Measurements from ENCODE around the gene SH3RF1.

DNA sequence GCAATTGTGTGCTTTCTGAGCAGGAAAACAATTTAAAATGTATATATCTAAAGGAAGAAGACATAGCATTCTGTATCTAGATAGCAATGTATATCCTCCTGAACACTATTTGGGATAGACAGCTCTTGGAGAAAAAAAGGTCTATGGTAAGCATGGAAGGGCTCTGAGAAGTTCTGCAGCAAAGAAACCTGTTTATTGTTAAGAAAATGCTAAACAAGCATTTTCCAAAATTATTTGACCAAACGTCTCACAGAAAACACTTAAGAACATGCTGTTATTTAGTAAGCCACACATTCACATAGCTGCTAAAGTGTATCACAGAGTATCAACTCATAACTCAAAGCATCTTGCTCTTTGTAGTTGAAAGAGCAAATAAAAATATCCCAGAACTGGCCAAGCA, 67.9 kb downstream of the SH3RF1 start:
- TF ChIP-seq SP1 (IDR thresholded peaks at IDR 0.05; ENCODE audit: low read depth) (no peak), ZNF274 (IDR thresholded peaks at IDR 0.05; ENCODE audit: low read depth, low read length) (no peak), POLR2AphosphoS5 (IDR thresholded peaks at IDR 0.05; ENCODE audit: low read depth, low read length) (no peak), RAD21 (IDR thresholded peaks at IDR 0.05; ENCODE audit: low read depth) (no peak), POLR2A (IDR thresholded peaks at IDR 0.05; ENCODE audit: borderline replicate concordance, extremely low read depth, insufficient read depth, insufficient read length) (no peak), EZH2 (IDR thresholded peaks at IDR 0.05) (no peak), TCF7L2 (IDR thresholded peaks at IDR 0.05; ENCODE audit: borderline replicate concordance, extremely low read depth, insufficient read depth, insufficient read length) (no peak), SRF (IDR thresholded peaks at IDR 0.05; ENCODE audit: low read depth) (no peak), ELF1 (IDR thresholded peaks at IDR 0.05; ENCODE audit: borderline replicate concordance, low read depth) (no peak), CBX3 (IDR thresholded peaks at IDR 0.05; ENCODE audit: low read depth) (no peak), FOSL1 (IDR thresholded peaks at IDR 0.05; ENCODE audit: low read depth) (no peak)
- TF ChIP-seq, protein P1, sequence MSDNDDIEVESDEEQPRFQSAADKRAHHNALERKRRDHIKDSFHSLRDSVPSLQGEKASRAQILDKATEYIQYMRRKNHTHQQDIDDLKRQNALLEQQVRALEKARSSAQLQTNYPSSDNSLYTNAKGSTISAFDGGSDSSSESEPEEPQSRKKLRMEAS (IDR thresholded peaks at IDR 0.05), result no peak
- TF ChIP-seq, protein P2, sequence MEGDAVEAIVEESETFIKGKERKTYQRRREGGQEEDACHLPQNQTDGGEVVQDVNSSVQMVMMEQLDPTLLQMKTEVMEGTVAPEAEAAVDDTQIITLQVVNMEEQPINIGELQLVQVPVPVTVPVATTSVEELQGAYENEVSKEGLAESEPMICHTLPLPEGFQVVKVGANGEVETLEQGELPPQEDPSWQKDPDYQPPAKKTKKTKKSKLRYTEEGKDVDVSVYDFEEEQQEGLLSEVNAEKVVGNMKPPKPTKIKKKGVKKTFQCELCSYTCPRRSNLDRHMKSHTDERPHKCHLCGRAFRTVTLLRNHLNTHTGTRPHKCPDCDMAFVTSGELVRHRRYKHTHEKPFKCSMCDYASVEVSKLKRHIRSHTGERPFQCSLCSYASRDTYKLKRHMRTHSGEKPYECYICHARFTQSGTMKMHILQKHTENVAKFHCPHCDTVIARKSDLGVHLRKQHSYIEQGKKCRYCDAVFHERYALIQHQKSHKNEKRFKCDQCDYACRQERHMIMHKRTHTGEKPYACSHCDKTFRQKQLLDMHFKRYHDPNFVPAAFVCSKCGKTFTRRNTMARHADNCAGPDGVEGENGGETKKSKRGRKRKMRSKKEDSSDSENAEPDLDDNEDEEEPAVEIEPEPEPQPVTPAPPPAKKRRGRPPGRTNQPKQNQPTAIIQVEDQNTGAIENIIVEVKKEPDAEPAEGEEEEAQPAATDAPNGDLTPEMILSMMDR (IDR thresholded peaks at IDR 0.05 in 2 of 3, conservative IDR thresholded peaks at IDR 0.05 in 1 of 3; ENCODE audit: borderline replicate concordance in 1 of 3, insufficient read depth in 1 of 3, low read depth in 2 of 3, low read length in 2 of 3), result no peak
